Keratinocyte (primary cell): ENCODE results near the gene FABP6. TPM values are rescaled to one million over a fixed set of nuclear protein-coding genes. Genes with fewer than 3 reads are reported as not detected.

Source experiments
- DNase-seq: peaks from one replicate; pipeline ENCODE4 v3.0.0-alpha.2; 2011; ENCODE audit warnings: low read depth, missing footprints, low spot score
- FAIRE-seq: peaks from 2 replicates; lab custom pipeline; 2011; peaks lifted over from hg19 to GRCh38; lab: Jason Lieb, UNC
- H2AFZ ChIP-seq: 2 replicates; pipeline ENCODE4 v1.6.0; 2012; ENCODE audit warnings: low read length, control low read depth, inconsistent platforms; ENCODE audit not compliant: control insufficient read depth
- H3K27ac ChIP-seq: 2 replicates; pipeline ENCODE4 v1.5.1; 2011; ENCODE audit warnings: low read length; ENCODE audit not compliant: control insufficient read depth, insufficient read depth
- H3K27me3 ChIP-seq: 3 replicates; pipeline ENCODE4 v1.6.0; 2011; ENCODE audit warnings: low read length; ENCODE audit not compliant: control insufficient read depth, insufficient read depth; ENCODE audit errors: extremely low read depth
- H3K36me3 ChIP-seq, 2 experiments: 2 replicates in 1 of 2; 3 replicates in 1 of 2; pipeline ENCODE4 v1.5.1; 2011; ENCODE audit warnings: low read length in 2 of 2, mild to moderate bottlenecking in 1 of 2; ENCODE audit not compliant: control insufficient read depth in 2 of 2, insufficient read depth in 2 of 2; ENCODE audit errors: extremely low read depth in 1 of 2
- H3K4me1 ChIP-seq: 3 replicates; pipeline ENCODE4 v1.5.1; 2011; ENCODE audit warnings: low read length; ENCODE audit not compliant: control insufficient read depth, insufficient read depth; ENCODE audit errors: extremely low read depth
- H3K4me2 ChIP-seq: 3 replicates; pipeline ENCODE4 v1.6.0; 2011; ENCODE audit warnings: low read depth, low read length; ENCODE audit not compliant: control insufficient read depth, insufficient read depth; ENCODE audit errors: extremely low read depth
- H3K4me3 ChIP-seq, 3 experiments: fragments of 200-600 bp in 1 of 3; sonication (generic) in 1 of 3; 2 replicates in 2 of 3; 3 replicates in 1 of 3; pipeline ENCODE4 v1.5.1; 2011 to 2016; ENCODE audit warnings: low read length in 3 of 3, mild to moderate bottlenecking in 3 of 3, control low read depth in 2 of 3, inconsistent platforms in 1 of 3, low read depth in 1 of 3, mixed read lengths in 1 of 3, mixed run types in 1 of 3, moderate library complexity in 1 of 3; ENCODE audit not compliant: control insufficient read depth in 2 of 3, insufficient read depth in 2 of 3; ENCODE audit errors: extremely low read depth in 1 of 3
- H3K79me2 ChIP-seq: 2 replicates; pipeline ENCODE4 v1.6.0; 2012; ENCODE audit warnings: low read length; ENCODE audit not compliant: control insufficient read depth, insufficient read depth
- H3K9ac ChIP-seq: 3 replicates; pipeline ENCODE4 v1.6.0; 2011; ENCODE audit warnings: low read length; ENCODE audit not compliant: control insufficient read depth, insufficient read depth; ENCODE audit errors: extremely low read depth
- H3K9me1 ChIP-seq: 3 replicates; pipeline ENCODE4 v1.6.0; 2011; ENCODE audit warnings: low read length; ENCODE audit not compliant: control insufficient read depth, insufficient read depth; ENCODE audit errors: extremely low read depth
- H3K9me3 ChIP-seq: 2 replicates; pipeline ENCODE4 v1.5.1; 2012; ENCODE audit warnings: low read depth, low read length; ENCODE audit not compliant: control insufficient read depth
- H4K20me1 ChIP-seq: 3 replicates; pipeline ENCODE4 v1.6.0; 2011; ENCODE audit warnings: low read length; ENCODE audit not compliant: control insufficient read depth, insufficient read depth; ENCODE audit errors: extremely low read depth
- CTCF ChIP-seq, 3 experiments: IDR thresholded peaks in 1 of 3; conservative IDR thresholded peaks in 1 of 3; optimal IDR thresholded peaks in 1 of 3; 2 replicates in 2 of 3; 3 replicates in 1 of 3; pipeline versions ENCODE3 to v1.5.1; 2011; ENCODE audit warnings: low read length in 3 of 3, mild to moderate bottlenecking in 3 of 3, moderate library complexity in 2 of 3, control low read depth in 1 of 3, inconsistent platforms in 1 of 3; ENCODE audit not compliant: insufficient read depth in 2 of 3; ENCODE audit errors: extremely low read depth in 1 of 3
- EZH2 ChIP-seq: IDR thresholded peaks from one replicate; pipeline ENCODE4 v1.6.1; 2012; ENCODE audit warnings: inconsistent platforms, mild to moderate bottlenecking, low read length, moderate library complexity
- dilution Hi-C: fragments of 300-500 bp; cut with MboI; formaldehyde crosslinking; loops from one replicate; pipeline ENCODE4 v1.7.0; 2020; ENCODE audit warnings: low sequenced_read_pairs; ENCODE audit not compliant: extremely low pct_ligation_motif_present
- polyA plus RNA-seq, 5 experiments: library from polyadenylated mRNA; depleted of rRNA in 3 of 5; stranded (reverse) in 3 of 5; stranded (forward) in 1 of 5; unstranded in 1 of 5; fragments of >200 nt; gene quantifications; 1 replicate in 1 of 5; 2 replicates in 3 of 5; 3 replicates in 1 of 5; pipeline versions ENCODE4 v1.2.1 to v1.2.3, GENCODE V29; 2011 to 2012; ENCODE audit warnings: missing spikeins in 2 of 5, low read depth in 1 of 5, low replicate concordance in 1 of 5

Gene FABP6
- polyA plus RNA-seq, 1 donor (not counting 4 experiments of a cell fraction or from before 2014, with no cell fraction given): 0.25 TPM

GRCh38 chr5:160285316-160285715 is 56.0 kb downstream of the FABP6 start:
- H3K36me3 ChIP-seq: no peaks in the 10 kb centered on the region
- TF ChIP-seq CTCF (optimal IDR thresholded peaks at IDR 0.05 in 1 of 3, IDR thresholded peaks at IDR 0.05 in 1 of 3, conservative IDR thresholded peaks at IDR 0.05 in 1 of 3; ENCODE audit: extremely low read depth in 1 of 3, insufficient read depth in 2 of 3, low read length in 3 of 3) (no peak), EZH2 (no peak)
- no peak overlapping the region for H3K4me2 ChIP-seq
- no peaks in the 10 kb centered on the region for H4K20me1 ChIP-seq
- no peak overlapping the region for H2AFZ ChIP-seq
- DNase-seq (no peak), FAIRE-seq (no peak)
- H3K79me2 ChIP-seq: no peaks in the 10 kb centered on the region
- no peak overlapping the region for H3K4me3 ChIP-seq
- no peak overlapping the region for H3K27ac ChIP-seq
- H3K4me1 ChIP-seq: peaks cover 17% of the 10 kb centered on the region
- H3K9ac ChIP-seq: no peak overlapping the region
- H3K27me3 ChIP-seq: no peaks in the 10 kb centered on the region
- no peaks in the 10 kb centered on the region for H3K9me3 ChIP-seq
- dilution Hi-C loops: no loop called here
- no peaks in the 10 kb centered on the region for H3K9me1 ChIP-seq

GRCh38 chr5:160286947-160287346 is 57.6 kb downstream of the FABP6 start:
- Histone ChIP-seq H4K20me1 (no peaks in the 10 kb centered on the region), H3K27me3 (no peaks in the 10 kb centered on the region), H3K9me3 (no peaks in the 10 kb centered on the region), H3K4me2 (no peak overlapping the region), H3K79me2 (no peaks in the 10 kb centered on the region), H3K36me3 (no peaks in the 10 kb centered on the region), H2AFZ (no peak overlapping the region), H3K27ac (no peak overlapping the region), H3K4me1 (peaks cover 27% of the 10 kb centered on the region), H3K9me1 (no peaks in the 10 kb centered on the region), H3K4me3 (no peak overlapping the region), H3K9ac (no peak overlapping the region)
- no peak for TF ChIP-seq EZH2
- TF ChIP-seq CTCF (optimal IDR thresholded peaks at IDR 0.05 in 1 of 3, IDR thresholded peaks at IDR 0.05 in 1 of 3, conservative IDR thresholded peaks at IDR 0.05 in 1 of 3; ENCODE audit: extremely low read depth in 1 of 3, insufficient read depth in 2 of 3, low read length in 3 of 3): no peak
- DNase-seq (no peak), FAIRE-seq (no peak)
- dilution Hi-C loops: no loop called here
